DND-41 (cell line): ENCODE results near the gene CHD9NB.

Experiments used
- ATAC-seq: fragments of 200-7000 bp; cut with Tn5 transposase; 3 replicates; pipeline ENCODE4 v1.9.1; 2021; ENCODE audit warnings: low read depth; ENCODE audit not compliant: insufficient read depth
- DNase-seq: peaks from one replicate; pipeline ENCODE4 v3.0.0-alpha.2; 2020
- H2AFZ ChIP-seq: 2 replicates; pipeline ENCODE4 v1.6.0; 2012; ENCODE audit warnings: low read depth, low read length
- H3K27ac ChIP-seq: 2 replicates; pipeline ENCODE4 v1.5.1; 2012; ENCODE audit warnings: low read length, inconsistent platforms
- H3K27me3 ChIP-seq: fragments of 200-600 bp; sonication (generic); 2 replicates; pipeline ENCODE4 v1.6.0; 2012; ENCODE audit warnings: low read length, mild to moderate bottlenecking, inconsistent platforms; ENCODE audit not compliant: insufficient read depth, poor library complexity
- H3K36me3 ChIP-seq: 2 replicates; pipeline ENCODE4 v1.5.1; 2012; ENCODE audit warnings: low read length, inconsistent platforms; ENCODE audit not compliant: insufficient read depth
- H3K4me1 ChIP-seq: 2 replicates; pipeline ENCODE4 v1.5.1; 2012; ENCODE audit warnings: mild to moderate bottlenecking, low read length; ENCODE audit not compliant: insufficient read depth
- H3K4me2 ChIP-seq: 2 replicates; pipeline ENCODE4 v1.6.0; 2012; ENCODE audit warnings: mild to moderate bottlenecking, moderate library complexity, low read length, inconsistent platforms; ENCODE audit not compliant: insufficient read depth
- H3K4me3 ChIP-seq, 2 experiments: fragments of 200-600 bp in 1 of 2; shearing (Covaris generic) in 1 of 2; 2 replicates each; pipeline ENCODE4 v1.5.1; 2012 to 2016; ENCODE audit warnings: inconsistent platforms in 2 of 2, low read length in 2 of 2, mild to moderate bottlenecking in 2 of 2, low read depth in 1 of 2, moderate library complexity in 1 of 2
- H3K79me2 ChIP-seq: 2 replicates; pipeline ENCODE4 v1.6.0; 2012; ENCODE audit warnings: low read length, inconsistent platforms; ENCODE audit not compliant: insufficient read depth
- H3K9ac ChIP-seq: 2 replicates; pipeline ENCODE4 v1.6.0; 2012; ENCODE audit warnings: low read depth, mild to moderate bottlenecking, inconsistent platforms, low read length, moderate library complexity
- H3K9me3 ChIP-seq: 2 replicates; pipeline ENCODE4 v1.5.1; 2012; ENCODE audit warnings: low read length, moderate library complexity, mild to moderate bottlenecking, inconsistent platforms; ENCODE audit not compliant: insufficient read depth, severe bottlenecking
- H4K20me1 ChIP-seq: 2 replicates; pipeline ENCODE4 v1.6.0; 2012; ENCODE audit warnings: low read length; ENCODE audit not compliant: insufficient read depth
- CTCF ChIP-seq: IDR thresholded peaks from 2 replicates; pipeline ENCODE4 v1.5.1; 2012; ENCODE audit warnings: borderline replicate concordance, low read length, moderate library complexity, mild to moderate bottlenecking; ENCODE audit not compliant: poor library complexity, severe bottlenecking; ENCODE audit errors: extremely low read depth
- EZH2 ChIP-seq: IDR thresholded peaks from 3 replicates; pipeline ENCODE4 v1.6.1; 2012; ENCODE audit warnings: borderline replicate concordance, low read depth, mild to moderate bottlenecking, moderate library complexity, low read length, inconsistent platforms; ENCODE audit not compliant: severe bottlenecking

The CHD9NB gene

GRCh38 chr16:53091466-53092211 is 38.9 kb upstream of the CHD9NB start:
- H3K9ac ChIP-seq = no peak overlapping the region
- H3K27ac ChIP-seq = no peak overlapping the region

GRCh38 chr16:53090591-53091411 is 38.1 kb upstream of the CHD9NB start:
- no peak; the same call in 2 of the 3 replicates for ATAC-seq
- H3K4me2 ChIP-seq = no peak overlapping the region
- H4K20me1 ChIP-seq = peaks cover 20% of the 10 kb centered on the region
- H3K4me1 ChIP-seq = no peaks in the 10 kb centered on the region
- H3K4me3 ChIP-seq = no peak overlapping the region
- H3K27me3 ChIP-seq = no peaks in the 10 kb centered on the region
- H3K9ac ChIP-seq = no peak overlapping the region
- no peak overlapping the region for H2AFZ ChIP-seq
- no peak overlapping the region for H3K27ac ChIP-seq
- no peak for DNase-seq
- H3K36me3 ChIP-seq = 0 out of 2 replicates have a peak, but pooled peaks cover 3% of the 10 kb centered on the region
- TF ChIP-seq CTCF (no peak), EZH2 (no peak)
- H3K79me2 ChIP-seq = peaks cover 56% of the 10 kb centered on the region
- H3K9me3 ChIP-seq = no peaks in the 10 kb centered on the region

More at GRCh38 chr16:53091466-53092211, 38.9 kb upstream of the CHD9NB start:
- ATAC-seq (no peak), DNase-seq (no peak)
- Histone ChIP-seq H3K4me3 (no peak overlapping the region), H3K4me2 (no peak overlapping the region), H2AFZ (no peak overlapping the region), H3K4me1 (no peaks in the 10 kb centered on the region), H3K36me3 (0 out of 2 replicates have a peak, but pooled peaks cover 3% of the 10 kb centered on the region), H3K27me3 (no peaks in the 10 kb centered on the region), H4K20me1 (peaks cover 20% of the 10 kb centered on the region), H3K9me3 (no peaks in the 10 kb centered on the region), H3K79me2 (peaks cover 60% of the 10 kb centered on the region)
- TF ChIP-seq CTCF (no peak), EZH2 (no peak)

GRCh38 chr16:53090286-53090590 is 37.5 kb upstream of the CHD9NB start:
- TF ChIP-seq EZH2 (no peak), CTCF (no peak)
- Histone ChIP-seq H3K27ac (no peak overlapping the region), H3K4me2 (no peak overlapping the region), H3K4me1 (no peaks in the 10 kb centered on the region), H3K36me3 (0 out of 2 replicates have a peak, but pooled peaks cover 3% of the 10 kb centered on the region), H3K27me3 (no peaks in the 10 kb centered on the region), H3K79me2 (peaks cover 53% of the 10 kb centered on the region), H3K9ac (no peak overlapping the region), H3K9me3 (no peaks in the 10 kb centered on the region), H2AFZ (no peak overlapping the region), H4K20me1 (peaks cover 21% of the 10 kb centered on the region), H3K4me3 (no peak overlapping the region)
- DNase-seq (no peak), ATAC-seq (no peak)
